H7 (cell line): ENCODE results near the gene H2AZ2. TPM values are rescaled to one million over a fixed set of nuclear protein-coding genes. Genes with fewer than 3 reads are reported as not detected.

Experiments
- DNase-seq: peaks from one replicate; pipeline ENCODE4 v3.0.0; 2012
- H3K27me3 ChIP-seq: 2 replicates; pipeline ENCODE4 v1.6.0; 2011; ENCODE audit warnings: mild to moderate bottlenecking, low read length; ENCODE audit not compliant: control insufficient read depth, insufficient read depth
- H3K36me3 ChIP-seq: replicated peaks from 2 replicates; pipeline ENCODE4 v1.5.1; 2011; ENCODE audit warnings: low read length; ENCODE audit not compliant: control insufficient read depth, insufficient read depth
- H3K4me3 ChIP-seq: 2 replicates; pipeline ENCODE4 v1.5.1; 2011; ENCODE audit warnings: low read depth, mild to moderate bottlenecking, control low read depth, low read length, moderate library complexity; ENCODE audit not compliant: insufficient read depth
- total RNA-seq: library from RNA; depleted of rRNA; stranded (reverse); fragments of >200 nt; shearing (Covaris generic); gene quantifications from 2 replicates; pipeline ENCODE4 v1.2.3, GENCODE V29; 2014; rRNA removed

Gene H2AZ2
- 179 and 184 TPM in 2 replicates for total RNA-seq

DNA sequence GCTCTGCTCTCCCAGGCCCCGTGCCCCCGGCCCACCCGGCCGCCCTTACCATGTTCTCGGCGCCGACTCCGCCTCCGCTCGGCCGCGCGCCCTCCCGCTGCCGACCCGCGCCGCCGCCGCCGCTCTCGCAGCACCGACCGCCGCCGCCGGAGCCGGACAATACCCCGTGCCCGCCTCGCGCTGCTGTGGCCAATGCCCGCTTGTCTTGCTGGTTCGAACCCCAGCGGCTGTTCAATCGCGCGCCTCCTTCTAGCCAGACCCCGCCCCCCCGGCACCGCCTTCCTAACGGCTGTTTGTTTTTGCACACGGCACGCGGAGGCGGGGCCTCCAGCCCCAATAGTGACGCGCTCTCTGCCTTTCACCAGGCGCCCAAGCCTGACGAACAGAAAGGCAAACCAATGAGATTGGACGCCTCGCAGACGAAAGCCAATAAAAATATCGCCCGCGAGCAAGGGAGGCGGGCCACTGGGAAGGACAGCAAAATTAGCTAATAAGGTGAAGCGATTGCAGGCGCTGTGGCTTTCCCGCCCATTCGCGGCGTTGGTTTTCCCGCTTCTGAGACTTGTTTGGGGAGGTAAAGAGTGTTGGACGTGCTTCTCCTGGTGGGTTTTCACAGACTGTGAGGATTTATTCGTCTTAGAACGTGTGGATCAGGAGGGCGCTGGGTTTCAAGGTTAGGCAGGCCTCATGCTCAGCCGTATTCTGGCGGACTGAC is at the start of gene H2AZ2:
Gene H2AZ2, minus strand, starts transcription at position 168 of the 715 bp plus-strand sequence. Its CDS starts 116 bp downstream, at position 52.
- Histone ChIP-seq H3K27me3 (no peaks in the 10 kb centered on the region), H3K4me3 (peak within 1 kb of the TSS; percentile 80), H3K36me3 (no peaks in the 10 kb centered on the region)
- peak; percentile 98 for DNase-seq

DNA sequence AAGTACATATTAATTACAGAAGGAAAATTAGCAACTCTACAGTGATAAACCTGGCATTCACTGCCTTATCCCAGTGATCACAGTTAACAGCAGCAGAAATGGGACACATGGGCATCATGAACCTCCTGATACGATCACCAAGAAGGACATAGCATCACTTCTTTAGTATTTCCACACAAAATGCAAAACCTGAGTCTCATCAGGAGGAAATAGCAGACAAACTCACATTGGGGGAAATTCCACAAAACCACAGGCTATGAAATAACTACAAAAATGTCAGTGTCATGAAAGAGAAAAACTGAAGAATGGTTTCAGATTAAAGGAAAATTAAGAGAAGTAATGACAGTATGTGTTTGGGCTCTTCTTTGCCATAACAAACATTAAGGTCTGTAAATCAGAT is 49.4 kb upstream of the H2AZ2 start:
- Histone ChIP-seq H3K4me3 (no peak overlapping the region), H3K27me3 (no peaks in the 10 kb centered on the region), H3K36me3 (no peaks in the 10 kb centered on the region)
- no peak for DNase-seq

DNA sequence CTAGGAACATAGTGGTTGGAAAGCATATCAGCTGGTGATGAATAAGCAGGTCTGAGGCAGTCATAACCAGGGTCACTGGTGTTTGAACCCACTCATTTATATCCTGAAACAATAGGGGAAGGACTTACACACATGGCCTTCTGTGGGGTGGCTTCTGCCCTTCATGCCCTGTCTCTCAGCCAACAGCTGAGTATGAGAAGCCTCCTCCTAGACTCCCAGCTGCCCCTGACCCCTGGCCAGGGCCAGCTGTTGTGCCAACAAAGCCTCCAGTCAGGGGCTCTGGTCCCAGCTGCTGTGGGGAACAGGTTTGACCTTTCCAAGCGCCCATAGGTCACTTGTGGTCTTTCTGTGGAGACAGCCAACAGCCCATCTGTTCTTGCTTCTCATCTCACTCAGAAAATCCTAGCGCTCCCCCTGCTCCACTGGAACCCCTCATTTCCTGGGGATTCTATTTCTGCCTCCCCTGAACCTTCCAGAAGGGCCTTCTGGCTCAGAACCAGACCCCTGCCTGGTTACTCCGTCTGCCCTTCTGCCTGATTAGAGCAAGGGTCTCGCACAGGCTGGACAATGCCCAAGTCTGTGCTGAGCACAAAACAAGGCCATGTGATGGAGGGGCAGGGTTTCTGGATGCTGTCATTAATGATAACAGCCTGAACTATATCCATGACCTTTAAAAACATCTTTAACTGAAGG is 47.1 kb upstream of the H2AZ2 start:
- H3K36me3 ChIP-seq = no peaks in the 10 kb centered on the region
- no peak overlapping the region for H3K4me3 ChIP-seq
- H3K27me3 ChIP-seq = no peaks in the 10 kb centered on the region; the same call in 1 of the 2 replicates
- DNase-seq = no peak

DNA sequence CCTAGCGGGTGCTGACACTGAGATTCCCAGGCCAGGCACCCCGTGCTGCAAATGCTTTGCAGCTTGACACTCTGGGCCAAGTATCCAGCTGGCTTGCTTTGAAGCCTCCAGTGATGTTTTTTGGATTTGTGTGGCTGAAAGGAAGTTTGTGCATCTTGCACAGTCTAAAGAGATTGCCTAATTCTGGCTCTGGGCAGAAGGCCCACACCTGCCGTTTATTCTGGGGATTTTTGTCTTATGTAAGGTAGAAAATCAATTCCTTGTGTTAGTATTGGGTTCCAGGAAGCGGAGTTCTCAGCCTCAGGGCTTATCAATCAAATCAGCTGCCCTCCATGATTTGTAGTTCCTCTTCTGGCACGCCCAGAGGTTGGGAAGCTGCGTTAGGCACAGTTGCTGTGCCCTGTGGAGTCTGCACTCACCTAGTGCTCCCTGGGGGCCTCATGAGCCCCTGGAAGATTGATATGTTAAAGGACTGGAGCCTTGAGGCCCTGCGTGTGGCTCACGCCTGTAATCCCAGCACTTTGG is 45.9 kb upstream of the H2AZ2 start:
- Histone ChIP-seq H3K27me3 (no peaks in the 10 kb centered on the region; the same call in 1 of the 2 replicates), H3K36me3 (no peaks in the 10 kb centered on the region), H3K4me3 (no peak overlapping the region)
- no peak for DNase-seq

DNA sequence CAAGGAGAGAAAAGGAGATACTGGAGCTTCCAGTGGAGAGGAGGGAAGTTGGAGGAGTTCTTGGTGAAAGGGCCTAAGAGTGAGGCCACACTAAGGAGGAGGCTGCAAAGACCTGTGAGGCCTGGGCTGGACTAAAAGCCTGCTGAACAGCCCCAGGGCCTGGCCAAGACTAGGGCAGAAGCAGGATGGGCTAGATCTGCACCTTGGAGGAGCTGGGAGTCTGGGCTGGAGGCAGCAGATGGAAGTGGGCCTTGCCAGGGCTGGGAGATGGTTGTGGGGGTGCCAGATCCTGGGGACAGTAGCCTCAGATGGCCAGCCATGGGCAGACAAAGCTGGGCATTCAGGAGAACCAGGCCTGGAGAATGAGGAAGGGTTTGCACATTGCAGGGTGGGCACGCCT is 43.9 kb upstream of the H2AZ2 start:
- H3K27me3 ChIP-seq = no peaks in the 10 kb centered on the region; the same call in 1 of the 2 replicates
- no peak overlapping the region for H3K4me3 ChIP-seq
- H3K36me3 ChIP-seq = no peaks in the 10 kb centered on the region
- DNase-seq = no peak

DNA sequence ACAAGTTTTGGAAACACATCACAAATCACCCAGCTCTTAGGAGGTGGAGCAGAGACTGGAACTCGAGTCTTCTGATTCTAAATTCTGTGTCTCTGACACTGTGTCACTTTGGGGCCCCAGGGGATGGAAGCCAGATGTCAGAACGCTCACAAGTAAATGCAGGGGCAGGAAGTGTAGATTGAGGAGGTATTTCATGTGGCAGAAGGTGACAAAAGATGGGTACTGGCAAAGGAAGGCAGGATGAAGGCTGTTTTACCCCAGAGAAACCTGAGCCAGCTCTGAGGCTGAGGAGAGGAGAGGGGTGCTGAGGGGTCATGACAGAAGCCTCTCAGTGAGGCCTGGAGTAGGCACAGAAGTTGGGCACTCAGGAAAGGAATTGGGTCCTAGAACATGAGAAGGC is 43.5 kb upstream of the H2AZ2 start:
- Histone ChIP-seq H3K27me3 (no peaks in the 10 kb centered on the region; the same call in 1 of the 2 replicates), H3K36me3 (no peaks in the 10 kb centered on the region), H3K4me3 (no peak overlapping the region)
- DNase-seq = no peak

DNA sequence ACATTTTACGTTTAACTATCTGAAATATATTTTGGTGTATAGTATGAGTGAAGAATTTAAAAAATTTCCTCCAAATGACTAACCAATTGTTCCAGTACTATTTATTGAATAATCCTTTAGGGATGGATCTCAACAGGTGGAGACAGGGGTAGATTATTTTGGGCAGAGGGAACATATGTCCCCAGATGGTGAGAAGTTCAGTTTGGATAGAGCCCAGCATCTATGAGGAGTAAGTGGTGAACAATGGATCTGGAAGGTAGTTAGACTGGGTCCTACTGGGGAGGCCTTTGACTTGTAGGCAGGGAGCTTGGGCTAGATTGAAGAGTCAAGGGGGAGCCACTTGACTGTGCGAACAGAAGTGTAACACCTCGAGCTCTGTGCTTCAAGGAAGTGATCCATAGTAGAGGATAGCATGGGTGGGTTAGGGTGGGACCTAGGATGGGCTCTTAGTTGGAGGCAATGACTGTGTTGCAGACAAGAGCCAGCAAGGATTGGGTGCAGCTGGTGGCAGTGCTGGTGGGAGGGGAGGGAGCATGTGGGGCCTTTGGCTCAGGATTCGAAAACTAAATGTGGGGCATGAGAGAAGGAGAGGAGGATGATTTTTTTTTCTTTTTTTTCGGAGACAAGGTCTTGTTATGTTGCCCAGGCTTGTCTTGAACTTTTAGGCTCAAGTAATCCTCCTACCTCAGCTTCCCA is 41.3 kb upstream of the H2AZ2 start:
- H3K27me3 ChIP-seq = no peaks in the 10 kb centered on the region; the same call in 1 of the 2 replicates
- no peak overlapping the region for H3K4me3 ChIP-seq
- no peaks in the 10 kb centered on the region for H3K36me3 ChIP-seq
- DNase-seq = no peak

DNA sequence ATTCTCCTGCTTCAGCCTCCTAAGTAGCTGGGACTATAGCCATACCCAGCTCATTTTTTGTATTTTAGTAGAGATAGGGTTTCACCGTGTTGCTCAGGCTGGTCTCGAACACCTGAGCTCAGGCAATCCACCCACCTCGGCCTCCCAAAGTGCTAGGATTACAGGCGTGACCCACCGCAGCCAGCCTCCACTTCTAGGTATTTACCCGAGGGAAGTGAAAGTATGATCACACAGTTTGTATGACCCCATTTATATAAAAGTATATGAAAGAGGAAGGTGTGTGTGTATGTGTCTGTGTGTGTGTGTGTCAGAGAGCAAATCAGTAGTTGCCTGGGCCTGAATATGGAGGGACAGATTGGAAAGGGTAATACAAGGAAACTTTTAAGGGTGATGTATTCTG is 39.4 kb upstream of the H2AZ2 start:
- H3K36me3 ChIP-seq = no peaks in the 10 kb centered on the region; the same call in 1 of the 2 replicates
- DNase-seq = no peak
- H3K4me3 ChIP-seq = no peak overlapping the region
- H3K27me3 ChIP-seq = no peaks in the 10 kb centered on the region; the same call in 1 of the 2 replicates

DNA sequence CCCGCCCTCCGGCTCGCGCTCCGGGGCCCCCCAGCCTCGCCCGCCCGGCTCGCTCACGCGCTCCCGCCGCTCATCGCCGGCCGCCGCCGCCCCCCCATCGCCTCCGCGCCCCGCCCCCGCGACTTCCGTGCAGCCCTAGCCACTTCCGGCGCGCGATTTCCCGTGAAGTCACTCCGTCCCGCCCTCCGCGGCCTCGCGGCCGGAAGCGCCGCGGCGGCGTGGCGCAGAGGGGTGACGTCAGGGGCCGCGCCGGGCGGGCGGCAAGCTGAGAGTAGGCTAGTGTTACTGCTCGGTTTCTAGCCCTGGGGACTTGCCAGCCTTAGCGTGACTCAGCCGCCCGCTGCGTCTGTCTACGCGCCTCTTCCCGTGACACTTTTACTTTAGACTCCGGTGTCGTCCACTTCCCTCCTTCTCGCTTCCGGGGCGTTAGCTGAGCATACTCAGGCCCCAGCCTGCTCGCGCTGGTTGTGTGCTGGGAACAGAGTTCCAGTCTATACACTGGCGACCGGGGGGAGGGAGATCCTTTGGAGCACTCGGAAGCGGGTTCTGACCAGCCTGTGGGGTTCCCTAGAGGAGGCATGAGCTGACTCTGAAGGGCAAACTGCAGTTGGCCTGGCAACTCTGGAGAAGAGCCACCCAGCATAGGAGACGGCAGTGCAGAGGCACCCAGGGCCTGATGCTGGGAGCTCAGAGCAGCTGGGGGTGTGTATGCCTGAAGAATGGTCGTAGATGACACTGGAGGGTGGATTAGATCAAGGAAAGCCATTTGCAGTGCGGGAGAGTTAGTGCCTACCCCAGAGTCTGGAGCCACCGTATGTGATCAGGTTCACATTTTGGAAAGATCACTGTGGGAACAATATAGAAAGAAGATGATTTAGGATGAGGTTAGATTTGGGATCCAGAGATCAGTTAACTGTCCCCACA is 37.8 kb upstream of the H2AZ2 start, which contains the start of gene PURB:
Gene PURB, minus strand, starts transcription at position 137 of the 924 bp plus-strand sequence. CDS start 182 bp downstream, outside the sequence.
- no peaks in the 10 kb centered on the region; the same call in none of the 2 replicates for H3K36me3 ChIP-seq
- no peaks in the 10 kb centered on the region for H3K27me3 ChIP-seq
- H3K4me3 ChIP-seq = peak within 1 kb of the TSS; percentile 88
- peak; percentile 96 for DNase-seq

DNA sequence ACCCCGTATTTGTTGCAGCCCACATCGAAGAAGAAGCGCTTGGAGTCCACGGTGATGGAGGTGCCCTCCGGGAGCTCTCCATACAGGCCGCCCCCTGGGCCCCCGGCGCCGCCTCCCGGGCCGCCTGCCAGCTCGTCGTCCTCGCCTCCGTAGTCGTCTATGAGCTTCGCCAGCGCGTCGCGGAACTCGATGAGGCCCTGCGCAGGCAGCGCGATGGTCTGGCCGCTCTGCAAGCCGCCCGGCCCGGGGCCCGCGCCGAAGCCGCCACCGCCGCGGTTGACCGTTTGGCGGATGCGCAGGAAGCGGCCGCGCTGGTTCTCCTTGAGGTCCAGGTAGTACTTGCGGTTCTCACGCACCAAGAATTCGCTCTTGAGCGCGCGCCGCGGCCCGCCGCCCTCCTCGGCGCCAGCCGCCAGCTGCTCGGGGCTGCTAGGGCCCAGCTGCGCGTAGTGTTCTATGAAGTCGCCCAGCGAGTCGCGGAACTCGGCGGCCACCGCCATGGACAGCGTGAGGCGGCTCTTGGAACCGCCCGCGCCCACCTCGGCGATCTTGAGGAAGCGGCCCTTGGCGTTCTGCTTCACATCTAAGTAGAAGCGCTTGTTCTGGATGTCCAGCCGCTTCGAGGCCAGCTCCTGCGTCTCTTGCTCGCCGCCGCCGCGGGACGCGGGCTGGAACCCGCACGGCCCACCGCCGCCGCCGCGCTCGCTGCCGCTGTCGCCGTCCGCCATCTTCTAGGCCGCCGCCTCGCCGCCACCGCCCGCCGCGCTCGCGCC is 36.9 kb upstream of the H2AZ2 start:
- H3K4me3 ChIP-seq = peak overlapping the region; percentile 88
- H3K27me3 ChIP-seq = no peaks in the 10 kb centered on the region
- no peaks in the 10 kb centered on the region; the same call in none of the 2 replicates for H3K36me3 ChIP-seq
- DNase-seq = peak; percentile 72

DNA sequence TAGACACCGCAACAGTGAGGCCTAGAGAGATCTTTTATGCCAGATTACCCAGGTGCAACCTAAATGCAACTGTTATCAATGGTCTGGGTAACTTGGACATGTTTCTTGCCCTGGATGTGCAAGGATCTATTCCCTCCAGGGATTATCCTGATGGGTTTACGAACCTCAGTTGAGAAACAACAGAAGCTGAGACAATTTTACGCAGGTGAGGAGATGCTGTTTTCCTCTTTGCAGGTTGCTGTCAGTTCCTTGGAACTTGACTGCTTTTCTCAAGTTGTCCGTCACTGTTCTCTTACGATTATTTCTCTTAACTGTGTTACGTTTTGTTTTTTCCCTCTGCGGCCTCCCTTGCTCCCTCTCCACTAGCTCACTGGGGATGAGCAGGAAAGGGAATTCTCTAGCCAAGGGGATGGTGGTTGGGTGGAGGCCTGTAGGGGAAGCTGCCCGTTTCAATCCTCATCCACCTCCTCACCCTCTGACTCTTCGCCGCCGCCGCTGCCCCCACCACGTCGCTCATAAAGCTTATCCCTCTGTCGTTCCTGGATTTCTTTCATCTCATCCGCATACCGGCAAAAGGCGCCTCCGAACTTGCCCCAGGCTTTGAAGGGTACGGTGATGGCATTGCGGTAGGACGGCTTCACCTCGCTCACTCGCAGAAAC is 36.2 kb upstream of the H2AZ2 start:
- Histone ChIP-seq H3K36me3 (no peaks in the 10 kb centered on the region; the same call in none of the 2 replicates), H3K4me3 (peak overlapping the region; percentile 88), H3K27me3 (no peaks in the 10 kb centered on the region)
- DNase-seq = peak; percentile 31

DNA sequence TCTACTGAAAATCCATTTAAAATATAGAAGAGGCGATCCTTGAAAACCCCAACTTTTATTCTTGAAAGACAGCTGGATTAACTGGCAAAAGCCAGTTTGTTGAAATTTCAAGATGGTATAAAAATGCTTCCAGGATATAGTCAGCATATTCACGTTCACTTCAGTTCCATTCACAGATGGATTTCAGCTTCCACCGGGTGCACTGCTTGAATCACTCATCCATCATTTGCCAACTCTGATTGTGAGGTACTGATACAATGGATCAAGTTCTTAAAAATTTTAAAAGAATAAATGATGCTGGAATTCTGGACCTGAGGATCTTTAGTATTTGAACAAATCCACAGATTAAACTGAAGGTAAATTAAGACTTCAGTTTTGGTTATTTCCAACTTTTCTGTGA is 35.0 kb upstream of the H2AZ2 start:
- Histone ChIP-seq H3K36me3 (no peaks in the 10 kb centered on the region; the same call in none of the 2 replicates), H3K4me3 (no peak overlapping the region), H3K27me3 (no peaks in the 10 kb centered on the region)
- DNase-seq = no peak
